Measurements from ENCODE around the gene ACOT13. TPM values are rescaled to one million over a fixed set of nuclear protein-coding genes. Genes with fewer than 3 reads are reported as not detected.

The ACOT13 gene
- total and polyA plus RNA-seq, 2 of the 8 experiments (the other 6 are each of a cell fraction or from before 2014, with no cell fraction given), result 27.6 to 40.6 TPM

GRCh38 chr6:24740861-24741260 lies 74.0 kb downstream of the ACOT13 start:
- Histone ChIP-seq H4K91ac (replicated peaks; ENCODE audit: insufficient read length, low read length) (no peak overlapping the region), H3K27ac (ENCODE audit: low read depth, low read length) (no peak overlapping the region), H3K4me3 (ENCODE audit: extremely low read depth in 1 of 4, insufficient read depth in 2 of 4, low read depth in 3 of 4, low read length in 4 of 4) (no peak overlapping the region), H3K27me3 (replicated peaks in 1 of 4; ENCODE audit: control insufficient read depth in 3 of 4, extremely low read depth in 1 of 4, insufficient read depth in 3 of 4, low read length in 3 of 4) (no peaks in the 10 kb centered on the region), H3K23ac (ENCODE audit: insufficient read length) (no peak overlapping the region), H3K4ac (replicated peaks; ENCODE audit: insufficient read length, low read depth, low read length) (no peak overlapping the region), H2BK15ac (ENCODE audit: low read length) (no peak overlapping the region), H2BK5ac (ENCODE audit: low read depth, low read length) (no peak overlapping the region), H3K4me1 (replicated peaks in 1 of 4; ENCODE audit: control insufficient read depth in 3 of 4, insufficient read depth in 4 of 4, low read length in 3 of 4) (no peaks in the 10 kb centered on the region), H3K9ac (replicated peaks in 1 of 4; ENCODE audit: extremely low read depth in 1 of 4, low read depth in 3 of 4, low read length in 3 of 4) (no peak overlapping the region), H2AFZ (ENCODE audit: low read length) (no peak overlapping the region), H3K23me2 (ENCODE audit: low read depth, low read length) (no peaks in the 10 kb centered on the region), H3K36me3 (ENCODE audit: control insufficient read depth in 2 of 4, insufficient read depth in 4 of 4, low read length in 3 of 4) (no peaks in the 10 kb centered on the region), H3K9me3 (ENCODE audit: insufficient read depth in 2 of 2, low read depth in 1 of 2, low read length in 1 of 2) (no peaks in the 10 kb centered on the region), H3K18ac (ENCODE audit: extremely low read depth, low read length) (no peak overlapping the region), H2BK120ac (replicated peaks; ENCODE audit: low read depth, low read length) (no peak overlapping the region), H4K20me1 (replicated peaks in 1 of 2; ENCODE audit: control insufficient read depth in 1 of 2, insufficient read depth in 2 of 2, low read length in 2 of 2) (no peaks in the 10 kb centered on the region), H4K8ac (ENCODE audit: extremely low read depth, insufficient read depth, low read length) (no peak overlapping the region), H3K4me2 (ENCODE audit: insufficient read depth in 1 of 2, low read depth in 2 of 2, low read length in 2 of 2) (no peak overlapping the region), H3K79me1 (ENCODE audit: low read depth, low read length) (no peaks in the 10 kb centered on the region), H2AK5ac (ENCODE audit: low read depth, low read length) (no peak overlapping the region), H2BK12ac (ENCODE audit: low read depth, low read length) (no peak overlapping the region), H4K5ac (ENCODE audit: insufficient read length, low read depth, low read length) (no peak overlapping the region), H3K79me2 (ENCODE audit: control insufficient read depth in 1 of 2, insufficient read depth in 2 of 2, low read length in 2 of 2) (no peaks in the 10 kb centered on the region), H3K14ac (ENCODE audit: insufficient read length) (no peak overlapping the region), H2BK20ac (ENCODE audit: low read length) (no peak overlapping the region), H3K56ac (replicated peaks; ENCODE audit: insufficient read length, low read depth, low read length) (no peak overlapping the region)
- ChIA-PET POLR2A (ENCODE audit: partially characterized antibody) (no interaction called here), CTCF (ENCODE audit: partially characterized antibody) (interaction anchor here (0.5 to 0.9 kb wide), 3 partner anchors 80 to 330 kb away, joined by 3 to 4 read pairs (median 3); no protein-coding TSS in a partner anchor)
- FAIRE-seq (no peak), DNase-seq (ENCODE audit: low read depth in 1 of 2, low spot score in 2 of 2) (no peak)
- TF ChIP-seq CREB1 (IDR thresholded peaks at IDR 0.05), result no peak
- TF ChIP-seq PHF8 (conservative IDR thresholded peaks at IDR 0.05; ENCODE audit: low read depth, low read length), result no peak
- TF ChIP-seq, protein P1, sequence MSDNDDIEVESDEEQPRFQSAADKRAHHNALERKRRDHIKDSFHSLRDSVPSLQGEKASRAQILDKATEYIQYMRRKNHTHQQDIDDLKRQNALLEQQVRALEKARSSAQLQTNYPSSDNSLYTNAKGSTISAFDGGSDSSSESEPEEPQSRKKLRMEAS (IDR thresholded peaks at IDR 0.05), result no peak
- no peak for TF ChIP-seq CHD2 (IDR thresholded peaks at IDR 0.05; ENCODE audit: low read length)
- TF ChIP-seq SIRT6 (IDR thresholded peaks at IDR 0.05; ENCODE audit: low read length), result no peak
- no peak for TF ChIP-seq HDAC6 (IDR thresholded peaks at IDR 0.05; ENCODE audit: low read depth, low read length)
- TF ChIP-seq, protein P2, sequence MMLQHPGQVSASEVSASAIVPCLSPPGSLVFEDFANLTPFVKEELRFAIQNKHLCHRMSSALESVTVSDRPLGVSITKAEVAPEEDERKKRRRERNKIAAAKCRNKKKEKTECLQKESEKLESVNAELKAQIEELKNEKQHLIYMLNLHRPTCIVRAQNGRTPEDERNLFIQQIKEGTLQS (IDR thresholded peaks at IDR 0.05; ENCODE audit: insufficient read depth, low read depth, low read length), result no peak
- TF ChIP-seq JUND (IDR thresholded peaks at IDR 0.05; ENCODE audit: low read length), result no peak
- no peak for TF ChIP-seq JUN (IDR thresholded peaks at IDR 0.05; ENCODE audit: low read depth, low read length)
- TF ChIP-seq SAP30 (IDR thresholded peaks at IDR 0.05; ENCODE audit: insufficient read depth, insufficient replicate concordance, low read length), result no peak
- TF ChIP-seq ASH2L (IDR thresholded peaks at IDR 0.05; ENCODE audit: low read length), result no peak
- no peak for TF ChIP-seq ZNF274 (IDR thresholded peaks at IDR 0.05; ENCODE audit: borderline replicate concordance, extremely low read depth, low read length)
